HCT116 (cell line): ENCODE measurements around the gene LOXL1. TPM values are rescaled to one million over a fixed set of nuclear protein-coding genes. Genes with fewer than 3 reads are reported as not detected.

Experiments used
- ATAC-seq: fragments of 200-7000 bp; cut with Tn5 transposase; 2 replicates; pipeline ENCODE4 v1.9.1; 2020; ENCODE audit warnings: mild to moderate bottlenecking, moderate library complexity
- BruUV-seq: library from RNA; stranded (reverse); fragments of 400-500 nt; replicated peaks from 2 replicates; lab custom pipeline; 2021; lab: Mats Ljungman, UMichigan
- CTCF ChIA-PET: fragments of 300-600 bp; sonication (Branson Sonifier 250); formaldehyde crosslinking; loops from one replicate; lab custom pipeline; 2021; ENCODE audit warnings: antibody characterized with exemption; lab: Charles Lee
- POLR2A ChIA-PET: fragments of 300-600, 350-600 bp; sonication (Branson Sonifier 250); formaldehyde crosslinking; loops from one replicate; lab custom pipeline; 2021; ENCODE audit warnings: antibody characterized with exemption; lab: Charles Lee
- RAD21 ChIA-PET, 2 experiments: fragments of 300-600 bp; sonication (Branson Sonifier 250); formaldehyde crosslinking; loops; one replicate each; lab custom pipeline; 2023; ENCODE audit warnings: low total read pairs in 2 of 2; ENCODE audit not compliant: uncharacterized antibody in 2 of 2, unreplicated experiment in 2 of 2, low non-redundant PET in 1 of 2; lab: Charles Lee
- DNase-seq: peaks from one replicate; pipeline ENCODE4 v3.0.0-alpha.2; 2010; ENCODE audit warnings: low read depth, low spot score
- H2AFZ ChIP-seq: fragments of 200-600 bp; shearing (Covaris generic), sonication (generic); 2 replicates; pipeline ENCODE4 v1.6.1; 2017; ENCODE audit warnings: low read depth, mixed run types, mixed read lengths, antibody characterized with exemption, low read length; ENCODE audit not compliant: poor library complexity, severe bottlenecking
- H3K27ac ChIP-seq: 2 replicates; pipeline ENCODE4 v1.5.1; 2012; ENCODE audit warnings: low read depth, low read length
- H3K27me3 ChIP-seq: fragments of 200-600 bp; sonication (generic); 2 replicates; pipeline ENCODE4 v1.6.1; 2016; ENCODE audit warnings: mixed run types, low read length, mixed read lengths; ENCODE audit not compliant: insufficient read depth
- H3K36me3 ChIP-seq, 2 experiments: fragments of 200-500 bp in 1 of 2; fragments of 200-600 bp in 1 of 2; sonication (Bioruptor generic) in 1 of 2; sonication (generic) in 1 of 2; 2 replicates each; pipeline versions ENCODE4 v1.5.1 to v1.6.1; 2014 to 2016; ENCODE audit warnings: low read length in 2 of 2, inconsistent platforms in 1 of 2, mixed read lengths in 1 of 2, mixed run types in 1 of 2; ENCODE audit not compliant: insufficient read depth in 2 of 2, control insufficient read depth in 1 of 2
- H3K4me1 ChIP-seq, 2 experiments: fragments of 200-600 bp in 1 of 2; sonication (generic) in 1 of 2; 2 replicates each; pipeline versions ENCODE4 v1.5.1 to v1.6.1; 2012 to 2017; ENCODE audit warnings: low read length in 2 of 2, inconsistent platforms in 1 of 2, mild to moderate bottlenecking in 1 of 2, mixed read lengths in 1 of 2, mixed run types in 1 of 2, moderate library complexity in 1 of 2; ENCODE audit not compliant: insufficient read depth in 2 of 2, control insufficient read depth in 1 of 2
- H3K4me2 ChIP-seq: fragments of 200-600 bp; sonication (generic); 2 replicates; pipeline ENCODE4 v1.6.1; 2017; ENCODE audit warnings: mixed run types, low read length, mixed read lengths
- H3K4me3 ChIP-seq, 2 experiments: fragments of 200-600 bp in 1 of 2; sonication (generic) in 1 of 2; replicated peaks in 1 of 2; 2 replicates each; pipeline ENCODE4 v1.5.1; 2011 to 2016; ENCODE audit warnings: low read length in 2 of 2, control low read depth in 1 of 2, low read depth in 1 of 2, mild to moderate bottlenecking in 1 of 2, mixed read lengths in 1 of 2, mixed run types in 1 of 2
- H3K79me2 ChIP-seq: fragments of 200-600 bp; sonication (generic); 2 replicates; pipeline ENCODE4 v1.6.1; 2017; ENCODE audit warnings: mild to moderate bottlenecking, mixed run types, low read length, moderate library complexity, mixed read lengths; ENCODE audit not compliant: insufficient read depth
- H3K9ac ChIP-seq: fragments of 200-600 bp; sonication (generic); 2 replicates; pipeline ENCODE4 v1.6.1; 2016; ENCODE audit warnings: low read length, mixed read lengths
- H3K9me2 ChIP-seq: fragments of 200-600 bp; sonication (generic), shearing (Covaris generic); 2 replicates; pipeline ENCODE4 v1.6.1; 2017; ENCODE audit warnings: mixed run types, mild to moderate bottlenecking, moderate library complexity; ENCODE audit not compliant: insufficient read depth
- H3K9me3 ChIP-seq, 2 experiments: fragments of 200-500 bp in 1 of 2; fragments of 200-600 bp in 1 of 2; sonication (Bioruptor generic) in 1 of 2; sonication (generic) in 1 of 2; 2 replicates each; pipeline ENCODE4 v1.6.1; 2014 to 2017; ENCODE audit warnings: low read length in 2 of 2, mixed read lengths in 2 of 2, inconsistent platforms in 1 of 2, low read depth in 1 of 2, mild to moderate bottlenecking in 1 of 2, mixed run types in 1 of 2, moderate library complexity in 1 of 2; ENCODE audit not compliant: control insufficient read depth in 1 of 2, insufficient read depth in 1 of 2
- H4K20me1 ChIP-seq: fragments of 200-600 bp; sonication (generic), shearing (Covaris generic); 2 replicates; pipeline ENCODE4 v1.6.1; 2017; ENCODE audit warnings: mixed run types, mild to moderate bottlenecking, moderate library complexity; ENCODE audit not compliant: insufficient read depth
- CBX3 ChIP-seq: IDR thresholded peaks from 2 replicates; pipeline ENCODE4 v1.6.1; 2012; ENCODE audit warnings: low read depth
- EGR1 ChIP-seq: IDR thresholded peaks from 2 replicates; pipeline ENCODE4 v1.6.1; 2012; ENCODE audit warnings: low read depth
- EZH2 ChIP-seq: fragments of 200-600 bp; sonication (generic); IDR thresholded peaks from 2 replicates; pipeline ENCODE4 v1.6.1; 2017; ENCODE audit warnings: antibody characterized with exemption, mixed run types
- EZH2phosphoT487 ChIP-seq: fragments of 200-600 bp; IDR thresholded peaks from 2 replicates; pipeline ENCODE4 v1.6.1; 2018; ENCODE audit warnings: antibody characterized with exemption, borderline replicate concordance
- FOSL1 ChIP-seq: IDR thresholded peaks from 2 replicates; pipeline ENCODE4 v1.6.1; 2012; ENCODE audit warnings: low read depth
- JUND ChIP-seq: IDR thresholded peaks from 2 replicates; pipeline ENCODE4 v1.6.1; 2012
- RAD21 ChIP-seq: IDR thresholded peaks from 2 replicates; pipeline ENCODE4 v1.6.1; 2012; ENCODE audit warnings: low read depth, mild to moderate bottlenecking
- SIN3A ChIP-seq: IDR thresholded peaks from 2 replicates; pipeline ENCODE4 v1.6.1; 2012; ENCODE audit warnings: low read depth
- SP1 ChIP-seq: IDR thresholded peaks from 2 replicates; pipeline ENCODE4 v1.6.1; 2012; ENCODE audit warnings: low read depth
- SRF ChIP-seq: IDR thresholded peaks from 2 replicates; pipeline ENCODE4 v1.6.1; 2012; ENCODE audit warnings: low read depth
- TCF7L2 ChIP-seq: IDR thresholded peaks from 2 replicates; pipeline ENCODE4 v1.7.0; 2011; ENCODE audit warnings: borderline replicate concordance, inconsistent platforms; ENCODE audit not compliant: insufficient read depth, insufficient read length; ENCODE audit errors: extremely low read depth
- YY1 ChIP-seq: IDR thresholded peaks from 2 replicates; pipeline ENCODE4 v1.6.1; 2011; ENCODE audit warnings: low read length, low read depth, moderate library complexity, mild to moderate bottlenecking; ENCODE audit not compliant: insufficient replicate concordance; ENCODE audit errors: extremely low read depth
- intact Hi-C: fragments of 100-400 bp; cut with micrococcal nuclease; formaldehyde crosslinking; loops from 2 replicates; pipeline ENCODE4 v1.10.0; 2022
- total RNA-seq: library from RNA; stranded (reverse); gene quantifications from one replicate; pipeline ENCODE4 v1.2.1, GENCODE V29; 2021; ENCODE audit not compliant: unreplicated experiment
- TF ChIP-seq, protein P1 (sequence below): IDR thresholded peaks from 2 replicates; pipeline ENCODE4 v1.6.1; 2012
- TF ChIP-seq, protein P2 (sequence below): IDR thresholded peaks from 2 replicates; pipeline ENCODE4 v1.6.1; 2012
- TF ChIP-seq, protein P3 (sequence below): IDR thresholded peaks from 2 replicates; pipeline ENCODE4 v1.6.1; 2012; ENCODE audit warnings: low read depth

LOXL1 gene
- total RNA-seq, 1 experiment from 2014 or later, result 14.9 TPM

DNA sequence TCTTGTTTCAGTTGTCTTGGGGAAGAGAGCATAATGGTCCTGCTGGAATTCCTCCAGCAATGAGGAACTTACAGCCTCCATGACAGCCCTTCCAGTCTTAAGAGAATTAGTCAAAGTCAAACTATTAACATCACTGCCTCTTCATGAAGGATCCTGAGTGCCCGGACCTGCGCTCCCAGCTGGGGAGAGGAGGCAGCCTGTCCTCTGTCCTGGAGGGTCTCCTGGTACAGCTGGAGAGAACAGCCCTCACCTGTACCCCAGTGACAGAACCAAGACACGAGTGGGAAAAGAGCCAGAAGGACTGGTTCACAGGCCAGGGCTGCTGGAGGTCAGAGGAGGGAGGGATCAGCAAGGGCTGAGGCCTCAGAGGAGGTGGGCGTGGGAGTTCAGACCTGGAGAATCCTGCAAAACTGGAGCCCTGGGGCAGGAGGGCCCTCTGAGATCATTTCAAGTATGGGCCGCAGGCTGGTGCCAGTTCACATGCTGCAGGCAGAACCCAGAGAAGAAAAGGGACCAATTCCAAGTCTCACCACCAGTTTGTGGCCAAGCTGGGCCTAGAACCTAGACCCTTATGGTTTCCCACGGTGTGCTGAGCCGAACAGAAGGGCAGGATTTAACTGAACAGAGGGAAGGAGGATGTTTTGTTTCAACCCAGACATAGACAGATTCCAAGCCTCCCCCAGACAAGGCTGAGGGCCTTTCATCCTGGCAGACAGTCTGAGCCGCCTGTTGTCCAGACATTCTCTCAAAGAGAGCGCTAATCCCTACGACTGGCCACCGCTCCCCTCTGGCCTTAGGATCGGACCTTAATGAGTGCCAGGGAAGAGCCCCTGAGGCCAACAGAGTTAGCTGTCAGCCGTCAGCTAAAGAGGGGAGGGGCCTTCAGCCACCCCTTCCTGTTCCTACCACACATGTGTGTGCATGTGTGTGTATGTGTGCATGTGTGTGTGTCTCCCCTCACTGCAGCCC, 18.2 kb downstream of the LOXL1 start:
- BruUV-seq, result no TSS peak
- Histone ChIP-seq H3K9me2 (no peaks in the 10 kb centered on the region), H3K4me3 (no peak overlapping the region), H3K9ac (no peak overlapping the region), H3K4me2 (no peak overlapping the region), H4K20me1 (no peaks in the 10 kb centered on the region), H3K79me2 (no peaks in the 10 kb centered on the region), H3K36me3 (no peaks in the 10 kb centered on the region), H3K27ac (no peak overlapping the region), H2AFZ (no peak overlapping the region), H3K27me3 (no peaks in the 10 kb centered on the region), H3K4me1 (peaks cover 0 to 18% of the 10 kb centered on the region in 2 experiments; a peak in 2 of 4 replicates), H3K9me3 (no peaks in the 10 kb centered on the region)
- CTCF ChIA-PET, result no interaction called here
- no peak for TF ChIP-seq CBX3
- TF ChIP-seq EZH2phosphoT487, result no peak
- TF ChIP-seq, protein P1, sequence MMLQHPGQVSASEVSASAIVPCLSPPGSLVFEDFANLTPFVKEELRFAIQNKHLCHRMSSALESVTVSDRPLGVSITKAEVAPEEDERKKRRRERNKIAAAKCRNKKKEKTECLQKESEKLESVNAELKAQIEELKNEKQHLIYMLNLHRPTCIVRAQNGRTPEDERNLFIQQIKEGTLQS, result no peak
- no peak for TF ChIP-seq SP1
- no peak for TF ChIP-seq TCF7L2
- no peak for TF ChIP-seq EZH2
- RAD21 ChIA-PET, result no interaction called here
- no peak for DNase-seq
- POLR2A ChIA-PET, result no interaction called here
- intact Hi-C loops, result no loop called here
- ATAC-seq, result no peak

DNA sequence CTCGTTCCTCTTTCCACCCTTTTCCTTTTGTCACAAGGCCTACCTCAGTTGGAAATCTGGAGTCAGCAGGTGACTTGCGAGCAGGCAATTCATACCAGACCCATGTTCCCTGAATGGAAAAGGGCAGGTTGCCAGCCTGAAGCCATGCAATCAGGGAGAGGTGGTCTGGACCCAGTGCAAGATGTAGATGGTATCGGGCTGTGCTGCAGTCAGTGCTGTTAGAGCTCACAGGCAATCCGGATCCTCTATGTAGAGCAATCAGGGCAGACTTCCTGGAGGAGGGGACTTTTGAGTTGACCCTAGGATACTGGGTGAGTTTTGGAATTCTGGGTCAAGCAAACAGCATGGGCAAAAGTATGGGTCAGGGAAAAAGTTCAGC, 18.9 kb downstream of the LOXL1 start:
- no TSS peak for BruUV-seq

More for the DNA sequence above, 18.9 kb downstream of the LOXL1 start:
- H3K36me3 ChIP-seq, result no peaks in the 10 kb centered on the region
- TF ChIP-seq TCF7L2 (no peak), RAD21 (no peak), EGR1 (no peak), YY1 (no peak), SP1 (no peak), JUND (no peak), FOSL1 (no peak), SIN3A (no peak), SRF (no peak)
- TF ChIP-seq, protein P2, sequence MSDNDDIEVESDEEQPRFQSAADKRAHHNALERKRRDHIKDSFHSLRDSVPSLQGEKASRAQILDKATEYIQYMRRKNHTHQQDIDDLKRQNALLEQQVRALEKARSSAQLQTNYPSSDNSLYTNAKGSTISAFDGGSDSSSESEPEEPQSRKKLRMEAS, result no peak
- TF ChIP-seq, protein P3, sequence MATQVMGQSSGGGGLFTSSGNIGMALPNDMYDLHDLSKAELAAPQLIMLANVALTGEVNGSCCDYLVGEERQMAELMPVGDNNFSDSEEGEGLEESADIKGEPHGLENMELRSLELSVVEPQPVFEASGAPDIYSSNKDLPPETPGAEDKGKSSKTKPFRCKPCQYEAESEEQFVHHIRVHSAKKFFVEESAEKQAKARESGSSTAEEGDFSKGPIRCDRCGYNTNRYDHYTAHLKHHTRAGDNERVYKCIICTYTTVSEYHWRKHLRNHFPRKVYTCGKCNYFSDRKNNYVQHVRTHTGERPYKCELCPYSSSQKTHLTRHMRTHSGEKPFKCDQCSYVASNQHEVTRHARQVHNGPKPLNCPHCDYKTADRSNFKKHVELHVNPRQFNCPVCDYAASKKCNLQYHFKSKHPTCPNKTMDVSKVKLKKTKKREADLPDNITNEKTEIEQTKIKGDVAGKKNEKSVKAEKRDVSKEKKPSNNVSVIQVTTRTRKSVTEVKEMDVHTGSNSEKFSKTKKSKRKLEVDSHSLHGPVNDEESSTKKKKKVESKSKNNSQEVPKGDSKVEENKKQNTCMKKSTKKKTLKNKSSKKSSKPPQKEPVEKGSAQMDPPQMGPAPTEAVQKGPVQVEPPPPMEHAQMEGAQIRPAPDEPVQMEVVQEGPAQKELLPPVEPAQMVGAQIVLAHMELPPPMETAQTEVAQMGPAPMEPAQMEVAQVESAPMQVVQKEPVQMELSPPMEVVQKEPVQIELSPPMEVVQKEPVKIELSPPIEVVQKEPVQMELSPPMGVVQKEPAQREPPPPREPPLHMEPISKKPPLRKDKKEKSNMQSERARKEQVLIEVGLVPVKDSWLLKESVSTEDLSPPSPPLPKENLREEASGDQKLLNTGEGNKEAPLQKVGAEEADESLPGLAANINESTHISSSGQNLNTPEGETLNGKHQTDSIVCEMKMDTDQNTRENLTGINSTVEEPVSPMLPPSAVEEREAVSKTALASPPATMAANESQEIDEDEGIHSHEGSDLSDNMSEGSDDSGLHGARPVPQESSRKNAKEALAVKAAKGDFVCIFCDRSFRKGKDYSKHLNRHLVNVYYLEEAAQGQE, result no peak
- TF ChIP-seq, all 23 proteins: peak for 0
- Histone ChIP-seq H3K9me3 (no peaks in the 10 kb centered on the region), H3K9ac (no peak overlapping the region), H3K27me3 (no peaks in the 10 kb centered on the region), H3K4me2 (no peak overlapping the region), H4K20me1 (no peaks in the 10 kb centered on the region), H3K79me2 (no peaks in the 10 kb centered on the region), H3K27ac (no peak overlapping the region), H3K4me3 (no peak overlapping the region), H3K4me1 (peaks cover 0 to 18% of the 10 kb centered on the region in 2 experiments; a peak in 2 of 4 replicates), H2AFZ (no peak overlapping the region), H3K9me2 (no peaks in the 10 kb centered on the region)
- DNase-seq, result no peak
- CTCF ChIA-PET, result no interaction called here
- intact Hi-C loops, result no loop called here
- no peak for ATAC-seq
- POLR2A ChIA-PET, result no interaction called here
- RAD21 ChIA-PET, result no interaction called here
